OCI-LY7 (cell line): ENCODE results near the gene STAG3. TPM values are rescaled to one million over a fixed set of nuclear protein-coding genes. Genes with fewer than 3 reads are reported as not detected.

ENCODE experiments used
- BruUV-seq: library from RNA; stranded (reverse); fragments of 400-500 nt; replicated peaks from 2 replicates; lab custom pipeline; 2021; lab: Mats Ljungman, UMichigan
- CTCF ChIA-PET: fragments of 300-600 bp; sonication (Branson Sonifier 250); formaldehyde crosslinking; loops from one replicate; lab custom pipeline; 2022; ENCODE audit warnings: antibody characterized with exemption; ENCODE audit not compliant: unreplicated experiment; lab: Charles Lee
- POLR2A ChIA-PET: fragments of 300-600 bp; sonication (Branson Sonifier 250); formaldehyde crosslinking; loops from one replicate; lab custom pipeline; 2022; ENCODE audit warnings: antibody characterized with exemption; lab: Charles Lee
- DNase-seq: peaks from one replicate; pipeline ENCODE4 v3.0.0-alpha.2; 2015; ENCODE audit warnings: low spot score
- H2AFZ ChIP-seq: fragments of 200-600 bp; sonication (generic), shearing (Covaris generic); 2 replicates; pipeline ENCODE4 v1.6.1; 2014; ENCODE audit warnings: mild to moderate bottlenecking, antibody characterized with exemption, low read length, moderate library complexity
- H3K27ac ChIP-seq: fragments of 200-600 bp; sonication (generic); 2 replicates; pipeline ENCODE4 v1.5.1; 2014; ENCODE audit warnings: mixed run types, low read depth, mild to moderate bottlenecking, moderate library complexity, low read length, inconsistent platforms; ENCODE audit not compliant: poor library complexity, severe bottlenecking
- H3K36me3 ChIP-seq: fragments of 200-600 bp; sonication (generic); 2 replicates; pipeline ENCODE4 v1.6.1; 2014; ENCODE audit warnings: mild to moderate bottlenecking, antibody characterized with exemption, low read length, moderate library complexity, mixed read lengths; ENCODE audit not compliant: insufficient read depth
- H3K4me1 ChIP-seq: fragments of 200-600 bp; sonication (generic); 2 replicates; pipeline ENCODE4 v1.5.1; 2014; ENCODE audit warnings: mild to moderate bottlenecking, low read length; ENCODE audit not compliant: insufficient read depth, poor library complexity, severe bottlenecking
- H3K4me2 ChIP-seq: fragments of 200-600 bp; sonication (generic); 2 replicates; pipeline ENCODE4 v1.6.1; 2014; ENCODE audit warnings: mild to moderate bottlenecking, low read length
- H3K4me3 ChIP-seq: fragments of 200-600 bp; sonication (generic); 2 replicates; pipeline ENCODE4 v1.5.1; 2014; ENCODE audit warnings: mild to moderate bottlenecking, low read depth, low read length; ENCODE audit not compliant: poor library complexity, severe bottlenecking
- H3K79me2 ChIP-seq: fragments of 200-600 bp; sonication (generic); 2 replicates; pipeline ENCODE4 v1.6.1; 2016; ENCODE audit warnings: low read depth, mild to moderate bottlenecking, low read length, moderate library complexity, mixed read lengths; ENCODE audit not compliant: insufficient read depth
- H3K9me2 ChIP-seq: fragments of 200-600 bp; sonication (generic); 2 replicates; pipeline ENCODE4 v1.6.1; 2016; ENCODE audit warnings: mild to moderate bottlenecking, low read length, mixed read lengths; ENCODE audit not compliant: insufficient read depth
- H3K9me3 ChIP-seq: fragments of 200-600 bp; sonication (generic); 2 replicates; pipeline ENCODE4 v1.6.1; 2014; ENCODE audit warnings: mild to moderate bottlenecking, mixed run types, low read length, mixed read lengths
- H4K20me1 ChIP-seq: fragments of 200-600 bp; sonication (generic); 2 replicates; pipeline ENCODE4 v1.6.1; 2014; ENCODE audit warnings: mild to moderate bottlenecking, antibody characterized with exemption, low read length, moderate library complexity, mixed read lengths; ENCODE audit not compliant: insufficient read depth
- CTCF ChIP-seq: fragments of 200-600 bp; sonication (generic); conservative IDR thresholded peaks from 2 replicates; pipeline ENCODE4 v1.5.1; 2014; ENCODE audit warnings: mild to moderate bottlenecking, antibody characterized with exemption, low read length, moderate library complexity, mixed read lengths
- EZH2phosphoT487 ChIP-seq: fragments of 200-600 bp; sonication (generic); IDR thresholded peaks from 2 replicates; pipeline ENCODE4 v1.6.1; 2018; ENCODE audit warnings: low read depth, borderline replicate concordance, mild to moderate bottlenecking, mixed run types, antibody characterized with exemption, low read length, moderate library complexity, mixed read lengths
- intact Hi-C: fragments of 100-400 bp; cut with micrococcal nuclease; formaldehyde crosslinking; loops from one replicate; pipeline ENCODE4 v1.10.0; 2022; ENCODE audit not compliant: unreplicated experiment
- total RNA-seq, 2 experiments: library from RNA; depleted of rRNA in 1 of 2; stranded (reverse); fragments of >200 nt in 1 of 2; shearing (Covaris generic) in 1 of 2; gene quantifications; 2 replicates each; pipeline ENCODE4 v1.2.3, GENCODE V29; 2014 to 2022

STAG3 gene
- total RNA-seq, 2 experiments from 2014 or later = 70.2 to 82.8 TPM

GRCh38 chr7:100137851-100138760 lies 39.6 kb upstream of the STAG3 start:
- TF ChIP-seq EZH2phosphoT487 (no peak), CTCF (no peak)
- H3K9me2 ChIP-seq = no peaks in the 10 kb centered on the region
- H3K36me3 ChIP-seq = no peaks in the 10 kb centered on the region
- intact Hi-C loops = loop anchor here (10.0 kb wide), 1 partner anchor 207 kb away; no protein-coding TSS in a partner anchor
- peaks cover 35% of the 10 kb centered on the region for H3K4me1 ChIP-seq
- ChIA-PET POLR2A (interaction anchor here (0.8 to 2.4 kb wide), 7 partner anchors 9 to 82 kb away, joined by 3 to 34 read pairs (median 5); partner anchors contain the start of gene LAMTOR4), CTCF (interaction anchor here (0.6 to 0.7 kb wide), 2 partner anchors 11 to 33 kb away, joined by 3 to 4 read pairs; partner anchors contain the start of gene LAMTOR4)
- H3K27ac ChIP-seq = peak overlapping the region; percentile 71
- peak; percentile 84 for DNase-seq
- peak overlapping the region; percentile 70 for H2AFZ ChIP-seq
- no peaks in the 10 kb centered on the region for H3K9me3 ChIP-seq
- H4K20me1 ChIP-seq = no peaks in the 10 kb centered on the region
- peak overlapping the region; percentile 40 for H3K4me3 ChIP-seq
- H3K79me2 ChIP-seq = no peaks in the 10 kb centered on the region
- H3K4me2 ChIP-seq = peak overlapping the region; percentile 55
- BruUV-seq = TSS peak; percentile 80

- H3K27ac ChIP-seq = no peak overlapping the region
- H3K9me2 ChIP-seq = no peaks in the 10 kb centered on the region
- H2AFZ ChIP-seq = peak overlapping the region; percentile 72
- H3K36me3 ChIP-seq = no peaks in the 10 kb centered on the region
- no peaks in the 10 kb centered on the region for H3K79me2 ChIP-seq
- ChIA-PET CTCF (no interaction called here), POLR2A (interaction anchor here (1.0 to 1.8 kb wide), 5 partner anchors 13 to 61 kb away, joined by 3 to 7 read pairs (median 4); partner anchors contain the start of genes AP4M1 and MCM7)
- no TSS peak for BruUV-seq
- TF ChIP-seq CTCF = no peak
- H4K20me1 ChIP-seq = no peaks in the 10 kb centered on the region
- DNase-seq = no peak
- H3K4me3 ChIP-seq = no peak overlapping the region
- intact Hi-C loops = no loop called here
- peak overlapping the region; percentile 8; the same call in 1 of the 2 replicates for H3K4me2 ChIP-seq
- peaks cover 38% of the 10 kb centered on the region for H3K4me1 ChIP-seq
- H3K9me3 ChIP-seq = no peaks in the 10 kb centered on the region
These were observed 36.2 kb upstream of the STAG3 start for GRCh38 chr7:100141555-100141949.
